H9 (cell line): Measurements from ENCODE around the gene MRPS35. TPM values are rescaled to one million over a fixed set of nuclear protein-coding genes. Genes with fewer than 3 reads are reported as not detected.

Source experiments
- DNase-seq: peaks from one replicate; pipeline ENCODE4 v3.0.0-alpha.2; 2017
- H2AFZ ChIP-seq: one replicate; pipeline ENCODE4 v1.6.1; 2013; ENCODE audit warnings: mild to moderate bottlenecking, low read length, control low read depth, moderate library complexity
- H2AK5ac ChIP-seq: 2 replicates; pipeline ENCODE4 v1.6.1; 2013; ENCODE audit warnings: low read length, control low read depth, mixed read lengths; ENCODE audit not compliant: insufficient read length
- H2BK120ac ChIP-seq: one replicate; pipeline ENCODE4 v1.6.1; 2013; ENCODE audit warnings: low read depth, mild to moderate bottlenecking, low read length, control low read depth, inconsistent platforms; ENCODE audit not compliant: poor library complexity, severe bottlenecking
- H2BK12ac ChIP-seq: 2 replicates; pipeline ENCODE4 v1.6.1; 2013; ENCODE audit warnings: low read length, control low read depth, mixed read lengths, low read depth; ENCODE audit not compliant: insufficient read length
- H2BK15ac ChIP-seq: 2 replicates; pipeline ENCODE4 v1.6.1; 2013; ENCODE audit warnings: low read depth, low read length, control low read depth
- H2BK20ac ChIP-seq: one replicate; pipeline ENCODE4 v1.6.1; 2013; ENCODE audit warnings: low read depth, mild to moderate bottlenecking, low read length, control low read depth, inconsistent platforms; ENCODE audit not compliant: poor library complexity, severe bottlenecking
- H2BK5ac ChIP-seq: 2 replicates; pipeline ENCODE4 v1.6.1; 2013; ENCODE audit warnings: low read length, control low read depth, mixed read lengths; ENCODE audit not compliant: insufficient read length
- H3K14ac ChIP-seq: 2 replicates; pipeline ENCODE4 v1.6.1; 2013; ENCODE audit warnings: low read length, control low read depth; ENCODE audit not compliant: insufficient read depth
- H3K18ac ChIP-seq: 2 replicates; pipeline ENCODE4 v1.6.1; 2013; ENCODE audit warnings: low read depth, mild to moderate bottlenecking, mixed read lengths, low read length, control low read depth; ENCODE audit not compliant: insufficient read length
- H3K23ac ChIP-seq: 2 replicates; pipeline ENCODE4 v1.6.1; 2013; ENCODE audit warnings: low read length, control low read depth, mixed read lengths, low read depth; ENCODE audit not compliant: insufficient read length
- H3K23me2 ChIP-seq: 2 replicates; pipeline ENCODE4 v1.6.1; 2013; ENCODE audit warnings: low read depth, mild to moderate bottlenecking, mixed read lengths, low read length, control low read depth; ENCODE audit not compliant: insufficient read length, poor library complexity, severe bottlenecking
- H3K27ac ChIP-seq: 2 replicates; pipeline ENCODE4 v1.5.1; 2013; ENCODE audit warnings: low read length, control low read depth, mixed read lengths, low read depth; ENCODE audit not compliant: insufficient read length
- H3K27me3 ChIP-seq: 2 replicates; pipeline ENCODE4 v1.6.1; 2013; ENCODE audit warnings: low read length, control low read depth, inconsistent platforms; ENCODE audit not compliant: insufficient read depth
- H3K4ac ChIP-seq: 2 replicates; pipeline ENCODE4 v1.6.1; 2013; ENCODE audit warnings: low read depth, mild to moderate bottlenecking, control low read depth, inconsistent platforms, low read length, moderate library complexity
- H3K4me1 ChIP-seq: 2 replicates; pipeline ENCODE4 v1.6.1; 2013; ENCODE audit warnings: low read length, control low read depth, inconsistent platforms; ENCODE audit not compliant: insufficient read depth
- H3K4me2 ChIP-seq: 2 replicates; pipeline ENCODE4 v1.6.1; 2013; ENCODE audit warnings: low read length, control low read depth, mixed read lengths; ENCODE audit not compliant: insufficient read length, insufficient read depth
- H3K56ac ChIP-seq: 2 replicates; pipeline ENCODE4 v1.6.1; 2013; ENCODE audit warnings: low read depth, mild to moderate bottlenecking, mixed read lengths, low read length, control low read depth; ENCODE audit not compliant: insufficient read length
- H3K79me1 ChIP-seq: 2 replicates; pipeline ENCODE4 v1.6.1; 2013; ENCODE audit warnings: low read depth, mild to moderate bottlenecking, moderate library complexity, low read length, control low read depth, inconsistent platforms; ENCODE audit not compliant: insufficient read depth, poor library complexity, severe bottlenecking
- H3K79me2 ChIP-seq: 2 replicates; pipeline ENCODE4 v1.6.1; 2013; ENCODE audit warnings: low read length, control low read depth, inconsistent platforms; ENCODE audit not compliant: insufficient read depth
- H3K9ac ChIP-seq: 2 replicates; pipeline ENCODE4 v1.6.1; 2013; ENCODE audit warnings: low read length, control low read depth, mixed read lengths; ENCODE audit not compliant: insufficient read length; ENCODE audit errors: extremely low read depth
- H3K9me3 ChIP-seq: one replicate; pipeline ENCODE4 v1.6.1; 2013; ENCODE audit warnings: low read depth, low read length, inconsistent platforms; ENCODE audit not compliant: control insufficient read depth
- H3T11ph ChIP-seq: one replicate; pipeline ENCODE4 v1.6.1; 2013; ENCODE audit warnings: mild to moderate bottlenecking, low read length, control low read depth, inconsistent platforms
- H4K20me1 ChIP-seq: one replicate; pipeline ENCODE4 v1.6.1; 2013; ENCODE audit not compliant: control insufficient read depth, insufficient read length, insufficient read depth
- H4K5ac ChIP-seq: 2 replicates; pipeline ENCODE4 v1.6.1; 2013; ENCODE audit warnings: low read depth, mild to moderate bottlenecking, mixed read lengths, low read length, control low read depth; ENCODE audit not compliant: insufficient read length
- H4K8ac ChIP-seq: replicated peaks from 2 replicates; pipeline ENCODE4 v1.6.1; 2013; ENCODE audit warnings: low read length, control low read depth, mixed read lengths, low read depth; ENCODE audit not compliant: insufficient read length
- H4K91ac ChIP-seq: 2 replicates; pipeline ENCODE4 v1.6.1; 2013; ENCODE audit warnings: low read depth, mild to moderate bottlenecking, moderate library complexity, mixed read lengths, low read length, control low read depth; ENCODE audit not compliant: insufficient read length
- H3K27ac Mint-ChIP-seq, 3 experiments: 2 replicates in 2 of 3; 3 replicates in 1 of 3; pipeline ENCODE4 v1.8.0; 2020 to 2021; ENCODE audit warnings: mixed read lengths in 3 of 3, mild to moderate bottlenecking in 1 of 3, moderate library complexity in 1 of 3
- H3K27me3 Mint-ChIP-seq: 2 replicates; pipeline ENCODE4 v1.8.0; 2021; ENCODE audit warnings: low read depth, mild to moderate bottlenecking, moderate library complexity, mixed read lengths
- H3K36me3 Mint-ChIP-seq, 3 experiments: 2 replicates in 2 of 3; 3 replicates in 1 of 3; pipeline ENCODE4 v1.8.0; 2020 to 2021; ENCODE audit warnings: low read depth in 3 of 3, mixed read lengths in 3 of 3; ENCODE audit not compliant: insufficient read depth in 1 of 3
- H3K4me1 Mint-ChIP-seq, 2 experiments: 2 replicates each; pipeline ENCODE4 v1.8.0; 2020; ENCODE audit warnings: mixed read lengths in 2 of 2
- H3K4me3 Mint-ChIP-seq, 2 experiments: 2 replicates in 1 of 2; 3 replicates in 1 of 2; pipeline ENCODE4 v1.8.0; 2020 to 2021; ENCODE audit warnings: mild to moderate bottlenecking in 2 of 2, mixed read lengths in 2 of 2, moderate library complexity in 1 of 2
- H3K9me3 Mint-ChIP-seq, 2 experiments: 2 replicates in 1 of 2; 3 replicates in 1 of 2; pipeline ENCODE4 v1.8.0; 2020; ENCODE audit warnings: mild to moderate bottlenecking in 2 of 2, mixed read lengths in 2 of 2, moderate library complexity in 1 of 2
- WGBS: extraction: QIAGEN DNeasy Blood & Tissue Kit; methylation state at CpG from one replicate; pipeline ENCODE4 v1.1.7; 2013; ENCODE audit warnings: missing lambda C conversion rate, low lambda C conversion rate, mixed read lengths; ENCODE audit not compliant: insufficient read length; ENCODE audit errors: extremely low coverage; 5-methylcytosine and 5-hydroxymethylcytosine counted together
- total RNA-seq: library from RNA; stranded (reverse); gene quantifications from 2 replicates; pipeline ENCODE4 v1.2.1, GENCODE V29; 2021
- TF ChIP-seq, protein P1 (sequence below): fragments of 200-600 bp; sonication (generic); conservative IDR thresholded peaks from 3 replicates; pipeline ENCODE4 v1.8.0; 2021; ENCODE audit warnings: antibody characterized with exemption, mild to moderate bottlenecking

Gene MRPS35
- total RNA-seq, 1 experiment from 2014 or later: 45.4 TPM

DNA sequence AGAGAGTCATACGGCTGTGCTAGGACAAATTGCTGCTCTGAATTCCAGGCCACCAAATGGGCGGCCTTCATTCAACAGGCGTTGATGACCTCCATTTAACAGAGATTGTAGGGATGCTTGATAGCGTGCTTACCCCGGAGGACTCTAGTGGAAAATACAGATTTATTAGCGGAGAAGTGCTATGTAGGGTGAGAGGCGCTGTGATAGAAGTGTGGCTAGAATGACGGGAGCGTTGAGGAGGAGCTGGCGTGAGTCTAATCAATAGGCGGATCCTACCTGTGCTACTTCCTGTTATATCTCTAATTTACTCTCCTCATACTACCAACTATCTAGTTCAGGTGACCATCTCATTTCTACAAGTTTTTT, 668 bp downstream of the MRPS35 start:
- DNase-seq: no peak
- H3K23ac ChIP-seq: no peak overlapping the region
- H3K4ac ChIP-seq: no peak overlapping the region
- no peak overlapping the region for H3K56ac ChIP-seq
- peak overlapping the region; percentile 95 for H3K9ac ChIP-seq
- Mint-ChIP-seq H3K36me3 (peaks cover 10 to 28% (median 11%) of the 10 kb centered on the region in 3 experiments; a peak in 6 of 7 replicates), H3K27me3 (no peaks in the 10 kb centered on the region; the same call in none of the 2 replicates), H3K4me3 (peak overlapping the region; percentile 93 to 95), H3K9me3 (peaks cover 0 to 6% of the 10 kb centered on the region in 2 experiments; a peak in 1 of 5 replicates), H3K27ac (peak overlapping the region; percentile 91 to 98 (median 95)), H3K4me1 (peaks cover 15 to 19% of the 10 kb centered on the region in 2 experiments)
- H3K79me2 ChIP-seq: peaks cover 10% of the 10 kb centered on the region; the same call in 1 of the 2 replicates
- no peaks in the 10 kb centered on the region for H3K4me1 ChIP-seq
- no peak overlapping the region for H4K91ac ChIP-seq
- no peak overlapping the region for H2BK5ac ChIP-seq
- no peak overlapping the region for H2BK15ac ChIP-seq
- H3K18ac ChIP-seq: peak overlapping the region; percentile 4
- H4K8ac ChIP-seq: peak overlapping the region; percentile 46
- no peak overlapping the region for H3T11ph ChIP-seq
- no peak overlapping the region for H4K5ac ChIP-seq
- no peaks in the 10 kb centered on the region for H3K27me3 ChIP-seq
- no peak overlapping the region for H2BK120ac ChIP-seq
- peak overlapping the region; percentile 23 for H2AFZ ChIP-seq
- peaks cover 11% of the 10 kb centered on the region for H3K79me1 ChIP-seq
- no peaks in the 10 kb centered on the region for H4K20me1 ChIP-seq
- H3K23me2 ChIP-seq: peaks cover 5% of the 10 kb centered on the region
- H3K27ac ChIP-seq: no peak overlapping the region
- H3K14ac ChIP-seq: peak overlapping the region; percentile 98
- WGBS: no CpG with 5 or more reads among the region's 11 CpGs
- H3K4me2 ChIP-seq: peak overlapping the region; percentile 97
- TF ChIP-seq, protein P1, sequence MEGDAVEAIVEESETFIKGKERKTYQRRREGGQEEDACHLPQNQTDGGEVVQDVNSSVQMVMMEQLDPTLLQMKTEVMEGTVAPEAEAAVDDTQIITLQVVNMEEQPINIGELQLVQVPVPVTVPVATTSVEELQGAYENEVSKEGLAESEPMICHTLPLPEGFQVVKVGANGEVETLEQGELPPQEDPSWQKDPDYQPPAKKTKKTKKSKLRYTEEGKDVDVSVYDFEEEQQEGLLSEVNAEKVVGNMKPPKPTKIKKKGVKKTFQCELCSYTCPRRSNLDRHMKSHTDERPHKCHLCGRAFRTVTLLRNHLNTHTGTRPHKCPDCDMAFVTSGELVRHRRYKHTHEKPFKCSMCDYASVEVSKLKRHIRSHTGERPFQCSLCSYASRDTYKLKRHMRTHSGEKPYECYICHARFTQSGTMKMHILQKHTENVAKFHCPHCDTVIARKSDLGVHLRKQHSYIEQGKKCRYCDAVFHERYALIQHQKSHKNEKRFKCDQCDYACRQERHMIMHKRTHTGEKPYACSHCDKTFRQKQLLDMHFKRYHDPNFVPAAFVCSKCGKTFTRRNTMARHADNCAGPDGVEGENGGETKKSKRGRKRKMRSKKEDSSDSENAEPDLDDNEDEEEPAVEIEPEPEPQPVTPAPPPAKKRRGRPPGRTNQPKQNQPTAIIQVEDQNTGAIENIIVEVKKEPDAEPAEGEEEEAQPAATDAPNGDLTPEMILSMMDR: no peak
- H2BK20ac ChIP-seq: no peak overlapping the region
- no peak overlapping the region for H2BK12ac ChIP-seq
- H3K9me3 ChIP-seq: no peaks in the 10 kb centered on the region
- no peak overlapping the region for H2AK5ac ChIP-seq
